Measurements from ENCODE around the gene LMX1A.

The LMX1A gene

DNA sequence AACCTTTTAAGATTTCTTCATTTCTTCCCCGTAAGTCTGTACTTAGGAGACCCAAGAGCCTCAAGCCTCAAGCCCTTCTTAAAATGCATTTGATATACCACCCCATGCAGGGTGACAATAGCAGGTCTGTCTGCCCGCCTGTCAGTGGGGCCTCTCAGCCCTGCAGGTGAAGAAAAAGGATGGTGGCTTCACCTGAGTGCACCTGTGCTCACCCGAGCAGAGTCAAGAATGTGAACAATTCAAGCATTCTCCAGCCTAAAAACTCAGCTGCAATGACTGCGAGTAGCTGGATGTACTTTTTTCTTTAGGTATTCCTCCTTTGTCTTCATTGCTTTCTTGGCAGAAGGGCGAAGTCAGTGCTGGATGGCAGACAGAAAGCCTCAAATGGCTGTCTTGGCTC is 203.3 kb downstream of the LMX1A start:
- H3K4me1 Mint-ChIP-seq = no peaks in the 10 kb centered on the region
- DNase-seq (ENCODE audit: low spot score in 2 of 2) (no peak), ATAC-seq (no peak)
- no peaks in the 10 kb centered on the region for H3K36me3 Mint-ChIP-seq
- no peak overlapping the region for H3K27ac Mint-ChIP-seq
- no peak overlapping the region for H3K4me3 Mint-ChIP-seq
- no peaks in the 10 kb centered on the region for H3K9me3 Mint-ChIP-seq

DNA sequence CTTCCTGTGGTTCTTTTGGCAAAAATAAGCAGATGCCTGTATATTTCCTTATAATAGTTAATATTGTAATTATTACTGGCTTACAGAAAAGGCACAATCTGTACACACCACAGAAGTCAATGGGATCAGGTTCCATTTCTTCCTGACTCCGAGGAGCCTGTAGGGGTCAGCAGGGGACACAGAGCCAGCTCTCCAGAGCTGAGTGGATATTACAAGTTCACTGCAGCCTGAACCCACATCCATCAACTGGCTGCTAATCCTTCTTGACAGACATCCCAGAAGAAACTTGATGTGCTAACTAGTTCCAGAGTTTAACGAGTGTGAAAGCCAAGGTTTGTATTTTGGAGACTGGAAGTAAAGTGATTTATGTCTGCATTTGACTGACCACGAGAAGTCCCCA is 203.8 kb downstream of the LMX1A start:
- Mint-ChIP-seq H3K9me3 (no peaks in the 10 kb centered on the region), H3K4me3 (no peak overlapping the region), H3K36me3 (no peaks in the 10 kb centered on the region), H3K27ac (no peak overlapping the region), H3K4me1 (no peaks in the 10 kb centered on the region)
- no peak for ATAC-seq
- no peak for DNase-seq (ENCODE audit: low spot score in 2 of 2)

DNA sequence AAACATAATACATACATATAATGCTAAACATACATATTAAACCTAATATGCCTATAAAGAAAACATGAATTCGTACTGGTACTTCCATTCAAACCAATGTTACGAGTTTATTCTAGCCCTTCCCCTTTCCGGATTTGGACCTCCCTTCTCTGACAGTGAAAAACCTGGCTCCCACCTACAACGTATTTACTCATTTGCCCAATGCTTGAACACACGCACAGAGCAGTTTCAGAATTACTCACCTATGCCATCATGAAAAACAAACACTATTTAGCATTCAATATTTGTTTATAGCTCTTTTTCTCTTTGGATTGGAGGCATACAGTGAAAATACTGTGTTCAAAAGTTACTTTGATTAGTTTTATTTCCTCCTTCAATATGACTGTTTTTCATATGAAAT is 204.4 kb downstream of the LMX1A start:
- H3K9me3 Mint-ChIP-seq = no peaks in the 10 kb centered on the region
- DNase-seq (ENCODE audit: low spot score in 2 of 2) (no peak), ATAC-seq (no peak)
- no peaks in the 10 kb centered on the region for H3K36me3 Mint-ChIP-seq
- H3K4me1 Mint-ChIP-seq = no peaks in the 10 kb centered on the region
- H3K4me3 Mint-ChIP-seq = no peak overlapping the region
- no peak overlapping the region for H3K27ac Mint-ChIP-seq

Data from stimulated activated effector memory CD8-positive, alpha-beta T cell treated with anti-CD3 and anti-CD28 coated beads, Interleukin-12 subunit alpha, Interleukin-12 subunit beta, amount 100 ng/mL, for 72 hours (primary cell).